ENCODE data around the gene ROBO1. TPM values are rescaled to one million over a fixed set of nuclear protein-coding genes. Genes with fewer than 3 reads are reported as not detected.
"Not testable (repeated sequence)": the region's sequence is repeated elsewhere in the genome, so short reads cannot be mapped to it uniquely, and the experiment has no call there.

Gene ROBO1
- total and polyA plus RNA-seq, 2 donors (not counting 1 experiment from before 2014, with no cell fraction given) = 0.27 to 3.2 TPM

DNA sequence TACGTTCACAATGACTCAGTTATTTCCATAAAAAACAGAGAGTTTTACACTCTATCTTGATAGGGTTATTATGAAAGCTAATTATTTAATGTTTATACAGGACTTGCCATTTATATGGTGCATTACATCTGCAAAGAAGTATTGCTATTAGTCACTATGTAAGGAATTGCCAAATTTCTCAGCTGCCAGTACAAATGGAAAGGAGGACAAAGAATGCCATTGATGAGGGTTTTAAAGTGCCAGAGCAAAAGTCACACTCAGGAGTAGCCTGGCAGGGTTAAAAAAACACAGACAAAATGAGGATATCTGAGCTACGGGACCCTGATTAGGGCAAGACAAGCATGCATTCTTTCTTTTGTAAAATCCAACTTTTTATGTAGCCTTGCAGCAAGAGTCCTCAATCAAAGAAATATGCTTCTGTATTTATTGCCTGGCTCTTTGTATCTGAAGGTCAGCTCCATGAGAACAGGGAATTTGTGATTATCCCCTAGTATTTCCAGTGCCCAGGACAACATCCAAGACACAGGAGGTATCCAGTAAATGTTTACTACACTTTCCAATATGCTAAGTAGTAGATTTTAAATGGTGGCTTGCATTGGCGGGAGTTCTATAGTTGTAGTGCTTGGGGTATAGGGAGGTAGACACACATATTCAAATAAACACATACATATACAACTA is 1013.6 kb downstream of the ROBO1 start:
- POLR2A ChIA-PET = no interaction called here
- no peak for TF ChIP-seq EZH2 (IDR thresholded peaks at IDR 0.05; ENCODE audit: borderline replicate concordance, insufficient read depth, low read depth, low read length, poor library complexity, severe bottlenecking)
- TF ChIP-seq, protein P1, sequence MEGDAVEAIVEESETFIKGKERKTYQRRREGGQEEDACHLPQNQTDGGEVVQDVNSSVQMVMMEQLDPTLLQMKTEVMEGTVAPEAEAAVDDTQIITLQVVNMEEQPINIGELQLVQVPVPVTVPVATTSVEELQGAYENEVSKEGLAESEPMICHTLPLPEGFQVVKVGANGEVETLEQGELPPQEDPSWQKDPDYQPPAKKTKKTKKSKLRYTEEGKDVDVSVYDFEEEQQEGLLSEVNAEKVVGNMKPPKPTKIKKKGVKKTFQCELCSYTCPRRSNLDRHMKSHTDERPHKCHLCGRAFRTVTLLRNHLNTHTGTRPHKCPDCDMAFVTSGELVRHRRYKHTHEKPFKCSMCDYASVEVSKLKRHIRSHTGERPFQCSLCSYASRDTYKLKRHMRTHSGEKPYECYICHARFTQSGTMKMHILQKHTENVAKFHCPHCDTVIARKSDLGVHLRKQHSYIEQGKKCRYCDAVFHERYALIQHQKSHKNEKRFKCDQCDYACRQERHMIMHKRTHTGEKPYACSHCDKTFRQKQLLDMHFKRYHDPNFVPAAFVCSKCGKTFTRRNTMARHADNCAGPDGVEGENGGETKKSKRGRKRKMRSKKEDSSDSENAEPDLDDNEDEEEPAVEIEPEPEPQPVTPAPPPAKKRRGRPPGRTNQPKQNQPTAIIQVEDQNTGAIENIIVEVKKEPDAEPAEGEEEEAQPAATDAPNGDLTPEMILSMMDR (IDR thresholded peaks at IDR 0.05) = no peak

DNA sequence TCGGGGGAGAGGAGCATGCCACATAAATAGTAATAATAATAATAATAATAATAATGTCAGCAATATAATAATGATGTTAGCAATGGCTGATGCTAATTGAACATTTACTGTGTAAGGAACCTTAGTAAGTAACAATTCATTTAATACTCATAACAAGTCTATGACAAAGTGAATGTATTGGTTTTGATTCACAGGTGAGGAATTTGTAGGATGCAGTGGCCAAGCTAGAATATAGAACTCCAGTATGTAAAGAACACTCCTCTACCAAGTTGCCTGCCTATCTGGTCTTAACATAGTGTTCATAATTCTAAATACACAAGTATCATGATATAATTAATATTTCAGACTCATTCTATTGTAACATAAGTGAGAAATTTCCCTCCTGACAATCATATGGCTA is 1016.5 kb downstream of the ROBO1 start:
- H3K4me3 Mint-ChIP-seq = no peak overlapping the region
- Histone ChIP-seq H3K27ac (ENCODE audit: low read length in 2 of 2) (no peak overlapping the region), H3K4me2 (replicated peaks; ENCODE audit: low read depth, low read length, poor library complexity, severe bottlenecking) (no peak overlapping the region), H3K9me3 (ENCODE audit: control extremely low read depth in 1 of 3, control insufficient read depth in 2 of 3, insufficient read depth in 1 of 3, low read length in 2 of 3) (no peaks in the 10 kb centered on the region), H3K36me3 (replicated peaks in 1 of 2; ENCODE audit: control extremely low read depth in 1 of 2, control insufficient read depth in 1 of 2, extremely low read depth in 1 of 2, insufficient read depth in 2 of 2, low read length in 1 of 2) (no peaks in the 10 kb centered on the region), H3K27me3 (replicated peaks in 1 of 4; ENCODE audit: control extremely low read depth in 1 of 4, control insufficient read depth in 3 of 4, insufficient read depth in 4 of 4, low read length in 3 of 4) (no peaks in the 10 kb centered on the region), H4K20me1 (ENCODE audit: control insufficient read depth, insufficient read depth, low read length, poor library complexity, severe bottlenecking) (no peaks in the 10 kb centered on the region), H3K9ac (ENCODE audit: low read length) (no peak overlapping the region), H2AFZ (ENCODE audit: insufficient read depth, low read depth, low read length, poor library complexity, severe bottlenecking) (no peak overlapping the region), H3K79me2 (ENCODE audit: control insufficient read depth, insufficient read depth, low read length) (no peaks in the 10 kb centered on the region), H3K4me1 (ENCODE audit: control insufficient read depth in 2 of 2, insufficient read depth in 2 of 2, low read length in 2 of 2) (no peaks in the 10 kb centered on the region), H3K4me3 (ENCODE audit: control extremely low read depth in 1 of 5, extremely low read depth in 1 of 5, insufficient read depth in 1 of 5, low read depth in 2 of 5, low read length in 4 of 5) (no peak overlapping the region)
- no peak for ATAC-seq (ENCODE audit: low read depth)
- no peaks in the 10 kb centered on the region for H3K27me3 Mint-ChIP-seq
- ChIA-PET POLR2A (no interaction called here), CTCF (no interaction called here)
- H3K4me1 Mint-ChIP-seq = no peaks in the 10 kb centered on the region
- WGBS (ENCODE audit: insufficient coverage) = no CpG with 5 or more reads among the region's 1 CpG
- TF ChIP-seq EZH2 (IDR thresholded peaks at IDR 0.05; ENCODE audit: borderline replicate concordance, insufficient read depth, low read depth, low read length, poor library complexity, severe bottlenecking) = no peak
- TF ChIP-seq, protein P1 (IDR thresholded peaks at IDR 0.05) = no peak
- intact Hi-C loops (cut with micrococcal nuclease) = no loop called here
- H3K9me3 Mint-ChIP-seq (ENCODE audit: insufficient read depth) = peaks cover 2% of the 10 kb centered on the region
- DNase-seq = no peak
- H3K27ac Mint-ChIP-seq = no peak overlapping the region

More for the DNA sequence above, 1013.6 kb downstream of the ROBO1 start:
- Histone ChIP-seq H4K20me1 (ENCODE audit: control insufficient read depth, insufficient read depth, low read length, poor library complexity, severe bottlenecking) (no peaks in the 10 kb centered on the region), H3K36me3 (replicated peaks in 1 of 2; ENCODE audit: control extremely low read depth in 1 of 2, control insufficient read depth in 1 of 2, extremely low read depth in 1 of 2, insufficient read depth in 2 of 2, low read length in 1 of 2) (no peaks in the 10 kb centered on the region), H3K9me3 (ENCODE audit: control extremely low read depth in 1 of 3, control insufficient read depth in 2 of 3, insufficient read depth in 1 of 3, low read length in 2 of 3) (peaks cover 0 to 6% (median 0%) of the 10 kb centered on the region in 3 donors), H3K4me1 (ENCODE audit: control insufficient read depth in 2 of 2, insufficient read depth in 2 of 2, low read length in 2 of 2) (no peaks in the 10 kb centered on the region), H3K27me3 (replicated peaks in 1 of 4; ENCODE audit: control extremely low read depth in 1 of 4, control insufficient read depth in 3 of 4, insufficient read depth in 4 of 4, low read length in 3 of 4) (no peaks in the 10 kb centered on the region), H3K27ac (ENCODE audit: low read length in 2 of 2) (no peak overlapping the region), H2AFZ (ENCODE audit: insufficient read depth, low read depth, low read length, poor library complexity, severe bottlenecking) (no peak overlapping the region), H3K4me3 (ENCODE audit: control extremely low read depth in 1 of 5, extremely low read depth in 1 of 5, insufficient read depth in 1 of 5, low read depth in 2 of 5, low read length in 4 of 5) (no peak overlapping the region), H3K9ac (ENCODE audit: low read length) (no peak overlapping the region), H3K4me2 (replicated peaks; ENCODE audit: low read depth, low read length, poor library complexity, severe bottlenecking) (no peak overlapping the region), H3K79me2 (ENCODE audit: control insufficient read depth, insufficient read depth, low read length) (no peaks in the 10 kb centered on the region)
- DNase-seq (no peak), ATAC-seq (ENCODE audit: low read depth) (no peak)
- intact Hi-C loops (cut with micrococcal nuclease) = no loop called here
- H3K27me3 Mint-ChIP-seq = no peaks in the 10 kb centered on the region
- H3K9me3 Mint-ChIP-seq (ENCODE audit: insufficient read depth) = peaks cover 6% of the 10 kb centered on the region
- no peaks in the 10 kb centered on the region for H3K4me1 Mint-ChIP-seq
- CTCF ChIA-PET = no interaction called here
- H3K4me3 Mint-ChIP-seq = no peak overlapping the region
- H3K27ac Mint-ChIP-seq = no peak overlapping the region
- WGBS (ENCODE audit: insufficient coverage) = no CpG with 5 or more reads among the region's 3 CpGs

DNA sequence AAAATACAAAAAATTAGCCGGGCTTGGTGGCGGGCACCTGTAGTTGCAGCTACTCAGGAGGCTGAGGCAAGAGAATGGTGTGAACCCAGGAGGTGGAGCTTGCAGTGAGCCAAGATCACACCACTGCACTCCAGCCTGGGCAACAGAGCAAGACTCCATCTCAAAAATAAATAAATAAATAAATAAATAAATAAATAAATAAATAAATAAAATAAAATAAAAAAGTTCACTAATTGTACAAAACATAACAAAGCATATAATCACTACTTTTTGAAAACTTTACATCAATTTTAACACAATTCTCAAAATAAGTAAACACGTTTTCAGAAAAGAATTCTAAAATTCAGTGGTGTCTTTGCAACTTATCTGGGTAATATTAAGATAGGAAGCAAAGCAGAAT is 1017.5 kb downstream of the ROBO1 start:
- H3K36me3 ChIP-seq (replicated peaks in 1 of 2; ENCODE audit: control extremely low read depth in 1 of 2, control insufficient read depth in 1 of 2, extremely low read depth in 1 of 2, insufficient read depth in 2 of 2, low read length in 1 of 2); H3K4me1 Mint-ChIP-seq; H3K27me3 Mint-ChIP-seq; intact Hi-C loops (cut with micrococcal nuclease); POLR2A ChIA-PET; H3K4me1 ChIP-seq (ENCODE audit: control insufficient read depth in 2 of 2, insufficient read depth in 2 of 2, low read length in 2 of 2); H3K9me3 ChIP-seq (ENCODE audit: control extremely low read depth in 1 of 3, control insufficient read depth in 2 of 3, insufficient read depth in 1 of 3, low read length in 2 of 3); H3K27me3 ChIP-seq (replicated peaks in 1 of 4; ENCODE audit: control extremely low read depth in 1 of 4, control insufficient read depth in 3 of 4, insufficient read depth in 4 of 4, low read length in 3 of 4); H3K27ac ChIP-seq (ENCODE audit: low read length in 2 of 2); H3K79me2 ChIP-seq (ENCODE audit: control insufficient read depth, insufficient read depth, low read length); ATAC-seq (ENCODE audit: low read depth); H3K9ac ChIP-seq (ENCODE audit: low read length); DNase-seq; H3K4me2 ChIP-seq (replicated peaks; ENCODE audit: low read depth, low read length, poor library complexity, severe bottlenecking); H4K20me1 ChIP-seq (ENCODE audit: control insufficient read depth, insufficient read depth, low read length, poor library complexity, severe bottlenecking); H3K4me3 Mint-ChIP-seq; H3K4me3 ChIP-seq (ENCODE audit: control extremely low read depth in 1 of 5, extremely low read depth in 1 of 5, insufficient read depth in 1 of 5, low read depth in 2 of 5, low read length in 4 of 5); H2AFZ ChIP-seq (ENCODE audit: insufficient read depth, low read depth, low read length, poor library complexity, severe bottlenecking); H3K27ac Mint-ChIP-seq; H3K9me3 Mint-ChIP-seq (ENCODE audit: insufficient read depth); CTCF ChIA-PET: not testable (repeated sequence)
- WGBS (ENCODE audit: insufficient coverage) = no CpG with 5 or more reads among the region's 3 CpGs

Measured in B cell (primary cell).